ENCODE results near the gene ORC2. TPM values are rescaled to one million over a fixed set of nuclear protein-coding genes. Genes with fewer than 3 reads are reported as not detected.

The ORC2 gene
- polyA plus RNA-seq, 5 donors = 24.3 to 45.5 (median 39.9) TPM

- DNase-seq = peak in 1 of 2 donors; percentile 65
Measured at GRCh38 chr2:200862532-200863000, 100.9 kb downstream of the ORC2 start.

GRCh38 chr2:200861617-200862155, 101.8 kb downstream of the ORC2 start:
- DNase-seq = peak in 1 of 2 donors; percentile 11

GRCh38 chr2:200860092-200860795, 103.2 kb downstream of the ORC2 start:
- DNase-seq = peak in 1 of 2 donors; percentile 11

Other genes with a start within 250 kb of the ORC2 start
- 100 to 1,000 TPM; 186 to 266 (median 222) TPM for gene BZW1, start 151.8 kb downstream of the ORC2 start, polyA plus RNA-seq (ENCODE audit: insufficient read depth in 1 of 5, insufficient read length in 5 of 5, low replicate concordance in 1 of 5)
- 100 to 1,000 TPM; 273 to 431 (median 361) TPM for gene CLK1, start 99.0 kb downstream of the ORC2 start, polyA plus RNA-seq (ENCODE audit: insufficient read depth in 1 of 5, insufficient read length in 5 of 5, low replicate concordance in 1 of 5)
- 100 to 1,000 TPM in 1 of 5 donors, 10 to 100 TPM in 4; 62.6 to 120 (median 82.2) TPM for gene PPIL3, start 74.6 kb downstream of the ORC2 start, polyA plus RNA-seq (ENCODE audit: insufficient read depth in 1 of 5, insufficient read length in 5 of 5, low replicate concordance in 1 of 5)
- gene NIF3L1, start 74.3 kb downstream of the ORC2 start, polyA plus RNA-seq (ENCODE audit: insufficient read depth in 1 of 5, insufficient read length in 5 of 5, low replicate concordance in 1 of 5) = 10 to 100 TPM; 27.3 to 36.2 (median 30.8) TPM
- gene HYCC2, start 108.0 kb upstream of the ORC2 start, polyA plus RNA-seq (ENCODE audit: insufficient read depth in 1 of 5, insufficient read length in 5 of 5, low replicate concordance in 1 of 5) = 10 to 100 TPM in 4 of 5 donors, 1 to 10 TPM in 1; 8.8 to 19.3 (median 13.5) TPM
- 10 to 100 TPM; 59.7 to 84.1 (median 70.5) TPM for gene NDUFB3, start 108.3 kb upstream of the ORC2 start, polyA plus RNA-seq (ENCODE audit: insufficient read depth in 1 of 5, insufficient read length in 5 of 5, low replicate concordance in 1 of 5)
- 10 to 100 TPM; 71.2 to 99.7 (median 94.8) TPM for gene CFLAR, start 152.5 kb upstream of the ORC2 start, polyA plus RNA-seq (ENCODE audit: insufficient read depth in 1 of 5, insufficient read length in 5 of 5, low replicate concordance in 1 of 5)
- 10 to 100 TPM in 4 of 5 donors, 1 to 10 TPM in 1; 9.7 to 19.7 (median 16.2) TPM for gene CASP10, start 219.5 kb upstream of the ORC2 start, polyA plus RNA-seq (ENCODE audit: insufficient read depth in 1 of 5, insufficient read length in 5 of 5, low replicate concordance in 1 of 5)